Lower leg skin (tissue), 4 donors: ENCODE data around the gene ZNF320. TPM values are rescaled to one million over a fixed set of nuclear protein-coding genes. Genes with fewer than 3 reads are reported as not detected.
"Not testable (repeated sequence)": the region's sequence is repeated elsewhere in the genome, so short reads cannot be mapped to it uniquely, and the experiment has no call there.

Experiments used
- DNase-seq, 2 donors: peaks; one replicate each; pipeline ENCODE4 v3.0.0-alpha.2; 2019; ENCODE audit warnings: low spot score in 2 of 2
- H3K4me3 ChIP-seq: fragments of 200-600 bp; sonication (generic); 2 replicates; pipeline ENCODE4 v1.5.1; 2017; ENCODE audit warnings: mild to moderate bottlenecking, low read depth; ENCODE audit not compliant: poor library complexity, severe bottlenecking
- POLR2A ChIP-seq, 2 donors: fragments of 450-650 bp; IDR thresholded peaks; one replicate each; pipeline ENCODE4 v1.6.1; 2016 to 2017; ENCODE audit warnings: antibody characterized with exemption in 2 of 2, mild to moderate bottlenecking in 1 of 2, moderate library complexity in 1 of 2
- WGBS, 2 donors: methylation state at CpG; one replicate each; pipeline ENCODE4 v1.1.5; 2018; 5-methylcytosine and 5-hydroxymethylcytosine counted together
- intact Hi-C: fragments of 100-400 bp; cut with DNase I; formaldehyde crosslinking; loops from one replicate; pipeline ENCODE4 v1.15.0; 2023; ENCODE audit warnings: low total_unique reads
- total RNA-seq, 4 donors: library from RNA; depleted of rRNA; stranded (reverse); fragments of >200 nt; gene quantifications; one replicate each; pipeline ENCODE4 v1.1.0, GENCODE V29; 2016
- TF ChIP-seq, protein P1 (sequence below), 3 donors: fragments of 450-650 bp; IDR thresholded peaks; one replicate each; pipeline ENCODE4 v1.5.1; 2016; ENCODE audit warnings: antibody characterized with exemption in 3 of 3, mild to moderate bottlenecking in 3 of 3, moderate library complexity in 2 of 3

The ZNF320 gene
- total RNA-seq, 4 donors from 2014 or later, result 1.2 to 15.3 (median 12.4) TPM

DNA sequence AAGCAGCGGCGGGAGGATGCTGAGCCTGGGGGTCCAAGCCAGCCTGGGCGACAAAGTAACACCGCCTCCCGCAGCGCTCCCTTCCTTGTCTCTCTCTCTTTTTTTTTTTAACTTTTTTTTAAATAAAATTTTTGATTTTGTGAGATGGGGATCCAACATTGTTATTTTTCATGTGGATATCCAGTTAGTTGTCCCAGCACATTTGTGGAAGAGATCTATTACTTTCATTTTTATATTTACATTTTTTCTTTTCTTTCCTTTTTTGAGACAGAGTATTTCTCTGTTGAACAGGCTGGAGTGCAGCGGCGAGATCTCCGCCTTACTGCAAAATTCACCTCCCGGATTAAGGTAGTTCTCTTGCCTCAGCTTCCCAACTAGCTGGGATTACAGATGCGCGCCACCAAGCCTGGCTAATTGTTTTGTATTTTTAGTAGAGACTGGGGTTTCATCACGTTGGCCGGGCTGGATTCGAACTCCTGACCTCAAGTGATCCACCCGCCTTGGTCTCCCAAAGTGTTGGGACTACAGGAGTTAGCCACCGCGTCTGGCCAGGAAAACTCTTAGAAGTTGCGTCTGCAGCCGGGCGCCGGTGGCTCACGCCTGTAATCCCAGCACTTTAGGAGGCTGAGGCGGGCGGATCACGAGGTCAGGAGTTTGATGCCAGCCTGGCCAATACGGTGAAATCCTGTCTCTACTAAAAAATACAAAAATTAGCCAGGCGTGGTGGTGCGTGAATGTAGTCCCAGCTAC is 45.9 kb upstream of the ZNF320 start:
- H3K4me3 ChIP-seq, result peak overlapping the region; percentile 33
- intact Hi-C loops, result no loop called here
- no peak for TF ChIP-seq POLR2A (IDR thresholded peaks at IDR 0.05)
- TF ChIP-seq, protein P1, sequence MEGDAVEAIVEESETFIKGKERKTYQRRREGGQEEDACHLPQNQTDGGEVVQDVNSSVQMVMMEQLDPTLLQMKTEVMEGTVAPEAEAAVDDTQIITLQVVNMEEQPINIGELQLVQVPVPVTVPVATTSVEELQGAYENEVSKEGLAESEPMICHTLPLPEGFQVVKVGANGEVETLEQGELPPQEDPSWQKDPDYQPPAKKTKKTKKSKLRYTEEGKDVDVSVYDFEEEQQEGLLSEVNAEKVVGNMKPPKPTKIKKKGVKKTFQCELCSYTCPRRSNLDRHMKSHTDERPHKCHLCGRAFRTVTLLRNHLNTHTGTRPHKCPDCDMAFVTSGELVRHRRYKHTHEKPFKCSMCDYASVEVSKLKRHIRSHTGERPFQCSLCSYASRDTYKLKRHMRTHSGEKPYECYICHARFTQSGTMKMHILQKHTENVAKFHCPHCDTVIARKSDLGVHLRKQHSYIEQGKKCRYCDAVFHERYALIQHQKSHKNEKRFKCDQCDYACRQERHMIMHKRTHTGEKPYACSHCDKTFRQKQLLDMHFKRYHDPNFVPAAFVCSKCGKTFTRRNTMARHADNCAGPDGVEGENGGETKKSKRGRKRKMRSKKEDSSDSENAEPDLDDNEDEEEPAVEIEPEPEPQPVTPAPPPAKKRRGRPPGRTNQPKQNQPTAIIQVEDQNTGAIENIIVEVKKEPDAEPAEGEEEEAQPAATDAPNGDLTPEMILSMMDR (IDR thresholded peaks at IDR 0.05), result no peak
- 64 to 66% methylated on average over 29 of the region's 29 CpGs for WGBS, 2 donors
- peak in 1 of 2 donors; percentile 78 for DNase-seq

DNA sequence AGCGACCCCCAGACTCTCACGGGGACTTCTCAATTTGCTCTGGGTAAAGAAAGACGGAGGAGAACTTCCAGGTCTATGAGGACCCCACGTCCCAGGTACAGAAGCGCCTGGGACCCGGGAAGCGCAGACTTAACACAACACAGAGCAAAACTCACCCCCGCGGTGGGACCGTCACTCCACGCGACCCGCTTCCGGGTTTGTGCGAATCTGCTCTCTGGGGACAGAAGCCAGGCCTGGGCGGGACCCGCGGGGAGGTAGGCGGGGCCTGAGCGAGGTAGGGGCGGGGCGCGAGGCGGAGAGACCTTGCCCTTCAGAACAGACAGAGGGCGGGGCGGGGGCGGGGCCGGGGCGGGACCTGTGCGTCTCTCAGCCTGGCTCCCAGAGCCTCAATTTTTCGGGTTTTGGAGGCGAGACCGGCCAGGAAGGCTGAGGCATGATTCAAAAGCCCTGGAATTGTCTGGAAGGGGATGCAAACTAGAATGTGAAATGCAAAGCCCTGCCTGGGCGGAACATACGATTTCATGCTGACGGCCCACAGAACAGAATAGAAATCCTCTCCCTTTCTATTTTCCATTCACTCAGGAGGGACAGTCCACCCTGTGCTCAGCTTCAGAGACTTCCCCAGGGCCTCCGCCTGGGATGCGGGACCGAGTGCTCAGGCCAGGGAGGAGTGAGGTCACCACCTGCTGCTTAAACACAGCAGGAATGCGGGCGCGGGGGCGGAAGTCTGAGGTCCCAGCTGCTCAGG is 45.1 kb upstream of the ZNF320 start:
- 0 to 1% methylated on average over 39 to 43 of the region's 43 CpGs for WGBS, 2 donors
- intact Hi-C loops, result no loop called here
- H3K4me3 ChIP-seq, result peak overlapping the region; percentile 79
- DNase-seq, result peak; percentile 94 to 99
- peak in 1 of 2 donors; percentile 76 for TF ChIP-seq POLR2A (IDR thresholded peaks at IDR 0.05)
- TF ChIP-seq, protein P1 (IDR thresholded peaks at IDR 0.05), result no peak

DNA sequence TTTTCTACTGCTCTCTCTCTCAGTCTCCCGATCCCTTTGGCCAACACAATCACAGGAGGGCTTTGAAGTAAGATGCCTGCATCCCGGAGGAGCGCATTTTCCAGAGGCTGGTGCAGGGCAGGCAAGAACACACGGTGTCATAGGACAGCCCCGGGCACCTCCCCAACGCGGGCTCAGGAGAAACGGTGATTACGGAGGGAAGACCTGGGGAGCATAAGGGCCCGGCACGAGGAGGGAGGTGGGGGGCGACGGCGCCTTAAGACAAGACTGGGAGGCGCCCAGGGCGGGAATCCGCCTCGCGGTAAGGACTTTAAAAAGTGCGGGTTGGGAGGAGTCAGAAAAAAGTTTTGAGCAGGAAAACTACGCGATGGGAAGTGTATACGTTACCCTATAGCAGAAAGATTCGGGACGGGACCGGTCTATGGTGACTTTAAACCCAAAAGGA is 44.5 kb upstream of the ZNF320 start:
- WGBS, 2 donors, result 0 to 1% methylated on average over 26 of the region's 26 CpGs
- intact Hi-C loops, result no loop called here

DNA sequence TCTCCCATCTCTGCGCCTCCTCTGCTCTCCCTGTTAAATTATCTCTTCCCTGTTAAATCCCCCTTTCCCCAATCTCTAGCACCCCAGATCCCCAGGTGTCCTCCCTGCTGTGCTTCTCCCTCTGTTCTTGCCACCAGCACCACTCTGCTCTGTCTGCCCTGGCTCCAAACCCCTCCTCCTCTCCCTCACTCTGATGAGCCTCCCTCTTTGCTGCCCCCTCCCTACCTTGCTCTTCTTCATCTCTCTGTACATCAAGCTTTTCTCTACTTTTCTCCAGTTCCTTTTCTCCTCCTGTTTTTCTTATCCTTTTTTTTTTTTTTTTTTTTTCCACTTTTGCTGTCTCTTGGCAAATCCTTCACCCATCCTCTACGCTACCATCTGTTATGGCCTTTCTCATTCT is 44.1 kb upstream of the ZNF320 start:
- H3K4me3 ChIP-seq, result peak overlapping the region; percentile 79
- WGBS, 2 donors, result 31 to 32% methylated on average over 2 of the region's 2 CpGs
- peak in 1 of 2 donors; percentile 25 for DNase-seq
- intact Hi-C loops, result not testable (repeated sequence)

More for the DNA sequence above, 44.5 kb upstream of the ZNF320 start:
- peak overlapping the region; percentile 79 for H3K4me3 ChIP-seq
- peak in 1 of 2 donors; percentile 90 for DNase-seq
- TF ChIP-seq POLR2A (IDR thresholded peaks at IDR 0.05), result no peak
- TF ChIP-seq, protein P1 (IDR thresholded peaks at IDR 0.05), result no peak

DNA sequence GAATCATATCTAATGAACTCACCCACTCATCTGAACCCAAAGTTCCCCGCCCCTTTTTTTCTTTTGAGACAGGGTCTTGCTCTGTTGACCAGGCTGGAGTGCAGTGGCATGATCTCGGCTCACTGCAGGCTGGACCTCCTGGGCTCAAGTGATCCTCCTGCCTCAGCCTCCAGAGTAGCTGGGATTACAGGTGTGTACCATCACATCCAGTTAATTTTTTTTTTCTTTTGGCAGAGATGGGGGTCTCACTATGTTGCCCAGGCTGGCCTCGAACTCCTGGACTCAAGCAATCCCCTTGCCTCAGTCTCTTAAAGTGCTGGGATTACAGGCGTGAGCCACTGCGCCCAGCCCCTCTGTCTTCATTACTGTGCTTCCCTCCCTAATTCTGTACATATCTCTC is 43.5 kb upstream of the ZNF320 start:
- 76 to 82% methylated on average over 5 of the region's 5 CpGs for WGBS, 2 donors

DNA sequence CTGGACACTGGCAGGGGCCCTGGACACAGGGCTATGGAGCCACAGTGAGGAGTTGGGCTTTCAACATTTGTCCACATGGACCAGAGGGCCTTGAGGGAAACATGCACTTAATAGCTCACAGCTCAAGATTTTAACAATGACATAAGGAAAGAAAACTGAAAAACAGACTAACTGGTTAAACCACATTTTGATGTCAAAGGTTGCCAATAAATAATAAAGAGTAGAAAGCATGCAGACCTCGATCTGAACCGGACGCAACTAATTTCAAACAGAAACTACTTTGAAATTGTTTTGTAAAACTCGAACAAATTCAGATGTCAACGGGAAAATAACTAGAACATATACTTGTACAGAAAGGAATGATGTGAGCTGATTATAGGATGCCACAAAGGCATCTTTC is 41.3 kb upstream of the ZNF320 start:
- TF ChIP-seq POLR2A (IDR thresholded peaks at IDR 0.05), result no peak
- TF ChIP-seq, protein P1 (IDR thresholded peaks at IDR 0.05), result no peak
- no peak for DNase-seq
- intact Hi-C loops, result no loop called here
- 17 to 21% methylated on average over 5 of the region's 5 CpGs for WGBS, 2 donors
- no peak overlapping the region for H3K4me3 ChIP-seq

More for the DNA sequence above, 43.5 kb upstream of the ZNF320 start:
- H3K4me3 ChIP-seq, intact Hi-C loops: not testable (repeated sequence)
- DNase-seq, result peak in 1 of 2 donors; percentile 74
